ENCODE results near the gene CEACAM4.

DNA sequence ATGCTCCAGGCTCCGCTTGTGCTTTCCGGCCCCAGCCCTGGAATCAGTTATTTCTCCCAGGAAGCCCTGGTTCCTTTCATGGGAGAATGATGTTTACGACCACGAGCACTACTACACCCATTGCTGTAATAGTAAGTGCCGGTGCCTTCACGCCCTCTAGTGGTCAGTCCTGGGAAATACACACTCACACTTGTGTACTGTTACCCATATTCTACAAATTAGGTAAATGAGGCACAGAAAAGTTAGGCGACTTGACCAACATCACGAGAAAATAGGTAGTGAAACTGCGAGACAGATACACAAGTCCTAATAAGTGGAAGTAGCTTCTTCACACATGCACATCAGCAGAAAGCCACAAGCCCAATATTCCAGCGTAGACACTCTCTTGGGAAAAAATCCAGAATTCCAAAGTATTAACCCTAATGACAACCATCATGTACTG, 29.3 kb downstream of the CEACAM4 start:
- TF ChIP-seq, protein P1, sequence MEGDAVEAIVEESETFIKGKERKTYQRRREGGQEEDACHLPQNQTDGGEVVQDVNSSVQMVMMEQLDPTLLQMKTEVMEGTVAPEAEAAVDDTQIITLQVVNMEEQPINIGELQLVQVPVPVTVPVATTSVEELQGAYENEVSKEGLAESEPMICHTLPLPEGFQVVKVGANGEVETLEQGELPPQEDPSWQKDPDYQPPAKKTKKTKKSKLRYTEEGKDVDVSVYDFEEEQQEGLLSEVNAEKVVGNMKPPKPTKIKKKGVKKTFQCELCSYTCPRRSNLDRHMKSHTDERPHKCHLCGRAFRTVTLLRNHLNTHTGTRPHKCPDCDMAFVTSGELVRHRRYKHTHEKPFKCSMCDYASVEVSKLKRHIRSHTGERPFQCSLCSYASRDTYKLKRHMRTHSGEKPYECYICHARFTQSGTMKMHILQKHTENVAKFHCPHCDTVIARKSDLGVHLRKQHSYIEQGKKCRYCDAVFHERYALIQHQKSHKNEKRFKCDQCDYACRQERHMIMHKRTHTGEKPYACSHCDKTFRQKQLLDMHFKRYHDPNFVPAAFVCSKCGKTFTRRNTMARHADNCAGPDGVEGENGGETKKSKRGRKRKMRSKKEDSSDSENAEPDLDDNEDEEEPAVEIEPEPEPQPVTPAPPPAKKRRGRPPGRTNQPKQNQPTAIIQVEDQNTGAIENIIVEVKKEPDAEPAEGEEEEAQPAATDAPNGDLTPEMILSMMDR (IDR thresholded peaks at IDR 0.05), result peak; percentile 77 to 90 (median 87)
- TF ChIP-seq POLR2A (IDR thresholded peaks at IDR 0.05), result no peak

Measured in upper lobe of left lung (tissue), 4 donors.